MM.1S (cell line): Measurements from ENCODE around the gene ZNF799.
A peak's percentile ranks its signal among the peaks of the same experiment; 100 is the strongest.
"Not testable (repeated sequence)": the region's sequence is repeated elsewhere in the genome, so short reads cannot be mapped to it uniquely, and the experiment has no call there.

Experiments used
- DNase-seq: peaks from one replicate; pipeline ENCODE4 v3.0.0-alpha.2; 2015
- H2AFZ ChIP-seq: fragments of 300-600 bp; sonication (generic); 2 replicates; pipeline ENCODE4 v1.6.0; 2016; ENCODE audit warnings: antibody characterized with exemption, low read length
- H3F3A ChIP-seq: fragments of 300-600 bp; sonication (generic); 2 replicates; pipeline ENCODE4 v1.6.1; 2016; ENCODE audit warnings: mild to moderate bottlenecking, antibody characterized with exemption, low read length, moderate library complexity, mixed read lengths; ENCODE audit not compliant: insufficient read depth
- H3K27ac ChIP-seq: fragments of 300-600 bp; sonication (generic); 2 replicates; pipeline ENCODE4 v1.5.1; 2016; ENCODE audit warnings: mild to moderate bottlenecking, low read length
- H3K27me3 ChIP-seq: fragments of 300-600 bp; sonication (generic); replicated peaks from 2 replicates; pipeline ENCODE4 v1.6.0; 2016; ENCODE audit warnings: low read length; ENCODE audit not compliant: insufficient read depth
- H3K36me3 ChIP-seq: fragments of 300-600 bp; sonication (generic); replicated peaks from 2 replicates; pipeline ENCODE4 v1.6.1; 2016; ENCODE audit warnings: mild to moderate bottlenecking, low read length, mixed read lengths; ENCODE audit not compliant: insufficient read depth
- H3K4me1 ChIP-seq: fragments of 300-600 bp; sonication (generic); 2 replicates; pipeline ENCODE4 v1.6.1; 2016; ENCODE audit warnings: low read length, mixed read lengths
- H3K4me2 ChIP-seq: fragments of 300-600 bp; sonication (generic); 2 replicates; pipeline ENCODE4 v1.6.0; 2016; ENCODE audit warnings: low read depth, low read length
- H3K4me3 ChIP-seq: fragments of 300-600 bp; sonication (generic); 2 replicates; pipeline ENCODE4 v1.5.1; 2016; ENCODE audit warnings: low read length, mixed read lengths
- H3K79me2 ChIP-seq: fragments of 300-600 bp; sonication (generic); 2 replicates; pipeline ENCODE4 v1.6.1; 2016; ENCODE audit warnings: mixed run types, low read length, mixed read lengths
- H3K9ac ChIP-seq: fragments of 300-600 bp; sonication (generic); 2 replicates; pipeline ENCODE4 v1.6.1; 2016; ENCODE audit warnings: low read length, mixed read lengths
- H3K9me2 ChIP-seq: fragments of 300-600 bp; sonication (generic); replicated peaks from 2 replicates; pipeline ENCODE4 v1.6.1; 2016; ENCODE audit warnings: mild to moderate bottlenecking, low read length, mixed read lengths; ENCODE audit not compliant: insufficient read depth
- H3K9me3 ChIP-seq: fragments of 300-600 bp; sonication (generic); replicated peaks from 2 replicates; pipeline ENCODE4 v1.6.1; 2016; ENCODE audit warnings: mild to moderate bottlenecking, low read length, mixed read lengths; ENCODE audit not compliant: insufficient read depth
- H4K20me1 ChIP-seq: fragments of 300-600 bp; sonication (generic); 2 replicates; pipeline ENCODE4 v1.6.1; 2016; ENCODE audit warnings: mild to moderate bottlenecking, low read length, moderate library complexity, mixed read lengths; ENCODE audit not compliant: insufficient read depth
- CTCF ChIP-seq: fragments of 300-600 bp; sonication (generic); IDR thresholded peaks from 2 replicates; pipeline ENCODE4 v1.5.1; 2016; ENCODE audit warnings: antibody characterized with exemption, low read length, mixed read lengths
- EZH2 ChIP-seq: fragments of 300-600 bp; sonication (generic); optimal IDR thresholded peaks from 2 replicates; pipeline ENCODE3; 2017; ENCODE audit warnings: low read depth, mild to moderate bottlenecking, antibody characterized with exemption, low read length, mixed read lengths
- EZH2phosphoT487 ChIP-seq: fragments of 300-600 bp; sonication (generic); IDR thresholded peaks from 2 replicates; pipeline ENCODE4 v1.6.1; 2018; ENCODE audit warnings: antibody characterized with exemption, low read length

Gene ZNF799

GRCh38 chr19:12440541-12441316 lies 39.7 kb upstream of the ZNF799 start, which contains the start of gene ZNF443:
ZNF443 (minus strand) TSS chr19:12441021; CDS start chr19:12440914, 107 bp downstream.
- Histone ChIP-seq H4K20me1 (no peaks in the 10 kb centered on the region), H3K27me3 (no peaks in the 10 kb centered on the region), H3K9me2 (no peaks in the 10 kb centered on the region), H3K9me3 (no peaks in the 10 kb centered on the region), H3K4me2 (peak within 1 kb of the TSS; percentile 77), H3K4me1 (0 out of 2 replicates have a peak, but pooled peaks cover 3% of the 10 kb centered on the region), H3K9ac (peak within 1 kb of the TSS; percentile 68; the same call in 1 of the 2 replicates), H3K27ac (peak within 1 kb of the TSS; percentile 72; the same call in 1 of the 2 replicates), H3K79me2 (peaks cover 10% of the 10 kb centered on the region), H2AFZ (peak within 1 kb of the TSS; percentile 73), H3K36me3 (no peaks in the 10 kb centered on the region), H3K4me3 (peak within 1 kb of the TSS; percentile 90), H3F3A (peaks cover 7% of the 10 kb centered on the region; the same call in 1 of the 2 replicates)
- peak; percentile 98 for DNase-seq
- TF ChIP-seq EZH2phosphoT487 (no peak), EZH2 (no peak), CTCF (no peak)

GRCh38 chr19:12439686-12440540 lies 38.8 kb upstream of the ZNF799 start:
- H3K9me3 ChIP-seq, H3K36me3 ChIP-seq, H3K9me2 ChIP-seq, H3K4me1 ChIP-seq, H3K27me3 ChIP-seq, H4K20me1 ChIP-seq, H3F3A ChIP-seq: not testable (repeated sequence)
- Histone ChIP-seq H3K79me2 (peaks cover 10% of the 10 kb centered on the region), H3K4me2 (peak overlapping the region; percentile 77), H3K9ac (peak overlapping the region; percentile 68; the same call in 1 of the 2 replicates), H2AFZ (peak overlapping the region; percentile 73; the same call in 1 of the 2 replicates), H3K27ac (peak overlapping the region; percentile 72; the same call in 1 of the 2 replicates), H3K4me3 (peak overlapping the region; percentile 90)
- DNase-seq, result peak; percentile 21

GRCh38 chr19:12430726-12431299 lies 29.7 kb upstream of the ZNF799 start:
- H3F3A ChIP-seq, H3K4me3 ChIP-seq, H3K27ac ChIP-seq, H3K9me2 ChIP-seq, H3K79me2 ChIP-seq, H3K36me3 ChIP-seq, H3K9ac ChIP-seq, H3K4me2 ChIP-seq, H3K4me1 ChIP-seq, DNase-seq, H4K20me1 ChIP-seq, H3K27me3 ChIP-seq, H3K9me3 ChIP-seq, H2AFZ ChIP-seq: not testable (repeated sequence)

- Histone ChIP-seq H3K9ac (no peak overlapping the region), H4K20me1 (no peaks in the 10 kb centered on the region), H3K36me3 (peaks cover under 1% of the 10 kb centered on the region; the same call in 1 of the 2 replicates), H3K4me2 (no peak overlapping the region), H3K4me1 (no peaks in the 10 kb centered on the region), H3F3A (no peaks in the 10 kb centered on the region), H2AFZ (no peak overlapping the region), H3K9me3 (no peaks in the 10 kb centered on the region), H3K79me2 (no peaks in the 10 kb centered on the region), H3K27me3 (no peaks in the 10 kb centered on the region), H3K4me3 (no peak overlapping the region), H3K9me2 (no peaks in the 10 kb centered on the region), H3K27ac (no peak overlapping the region)
- DNase-seq, result no peak
- TF ChIP-seq EZH2 (no peak), EZH2phosphoT487 (no peak), CTCF (no peak)
Observed at GRCh38 chr19:12425888-12426274, 24.8 kb upstream of the ZNF799 start.
